ENCODE measurements around the gene IPO13. TPM values are rescaled to one million over a fixed set of nuclear protein-coding genes. Genes with fewer than 3 reads are reported as not detected.

Gene IPO13
- total and polyA plus RNA-seq, 10 of the 15 experiments (the other 5 are each of a cell fraction or from before 2014, with no cell fraction given): 7.1 to 26.6 (median 15.9) TPM

DNA sequence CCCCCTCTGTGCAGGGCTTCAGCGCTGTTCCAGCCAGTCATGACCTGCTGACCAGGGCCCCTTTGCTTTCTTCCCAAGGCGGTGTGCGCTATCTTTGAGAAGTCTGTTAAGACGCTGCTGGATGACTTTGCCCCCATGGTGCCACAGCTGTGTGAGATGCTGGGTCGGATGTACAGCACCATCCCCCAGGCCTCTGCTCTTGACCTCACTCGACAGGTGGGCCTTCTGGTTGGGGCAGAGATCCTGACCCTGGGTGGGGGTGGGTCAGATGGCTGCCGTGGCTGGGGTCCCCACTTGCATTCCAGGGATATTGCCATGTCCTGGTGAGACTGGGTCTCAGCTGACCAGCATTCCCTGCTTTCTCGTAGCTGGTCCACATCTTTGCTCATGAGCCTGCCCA lies 14.0 kb downstream of the IPO13 start:
- Histone ChIP-seq H3K9me3 (replicated peaks; ENCODE audit: control insufficient read depth, insufficient read depth, low read length) (no peaks in the 10 kb centered on the region), H3K27me3 (replicated peaks in 1 of 2; ENCODE audit: control insufficient read depth in 2 of 2, insufficient read depth in 2 of 2, low read length in 1 of 2) (no peaks in the 10 kb centered on the region), H4K20me1 (ENCODE audit: control insufficient read depth, insufficient read depth) (no peaks in the 10 kb centered on the region), H2AFZ (ENCODE audit: control insufficient read depth, low read depth, low read length) (no peak overlapping the region), H3K27ac (ENCODE audit: control insufficient read depth, insufficient read depth) (no peak overlapping the region), H3K4me3 (no peak overlapping the region), H3K4me1 (ENCODE audit: control insufficient read depth, insufficient read depth, low read length) (no peaks in the 10 kb centered on the region), H3K9ac (ENCODE audit: control insufficient read depth, insufficient read depth, low read length) (no peak overlapping the region), H3K79me2 (ENCODE audit: control insufficient read depth, insufficient read depth, low read length) (no peaks in the 10 kb centered on the region), H3K36me3 (ENCODE audit: control insufficient read depth in 2 of 2, insufficient read depth in 2 of 2, low read length in 1 of 2) (peaks cover 0 to 12% of the 10 kb centered on the region in 2 experiments; a peak in 1 of 4 replicates), H3K4me2 (ENCODE audit: control insufficient read depth, insufficient read depth) (no peak overlapping the region)
- ChIA-PET SMC1A (ENCODE audit: uncharacterized antibody, unreplicated experiment) (no interaction called here), RAD21 (ENCODE audit: unreplicated experiment) (no interaction called here), CTCF (no interaction called here), POLR2A (no interaction called here)
- no TSS peak for BruUV-seq (replicated peaks)
- in situ Hi-C loops (cut with MboI): no loop called here
- FAIRE-seq (no peak), DNase-seq (ENCODE audit: low read depth, low spot score) (no peak), ATAC-seq (no peak)
- intact Hi-C loops (cut with micrococcal nuclease; ENCODE audit: unreplicated experiment): no loop called here
- TF ChIP-seq HDAC6 (IDR thresholded peaks at IDR 0.05; ENCODE audit: unreplicated experiment): no peak
- TF ChIP-seq ZNF207 (IDR thresholded peaks at IDR 0.05; ENCODE audit: borderline replicate concordance): no peak
- TF ChIP-seq NKRF (conservative IDR thresholded peaks at IDR 0.05): no peak
- no peak for TF ChIP-seq CHD2 (IDR thresholded peaks at IDR 0.05; ENCODE audit: borderline replicate concordance, low read depth, low read length)
- no peak for TF ChIP-seq YBX1 (IDR thresholded peaks at IDR 0.05)
- TF ChIP-seq RAD51 (IDR thresholded peaks at IDR 0.05): no peak
- no peak for TF ChIP-seq BRCA1 (IDR thresholded peaks at IDR 0.05; ENCODE audit: low read depth, low read length)
- TF ChIP-seq TCF7 (IDR thresholded peaks at IDR 0.05; ENCODE audit: borderline replicate concordance): no peak
- no peak for TF ChIP-seq CREB1 (IDR thresholded peaks at IDR 0.05; ENCODE audit: low read depth)
- no peak for TF ChIP-seq NR2C1 (IDR thresholded peaks at IDR 0.05)
- TF ChIP-seq, protein P1, sequence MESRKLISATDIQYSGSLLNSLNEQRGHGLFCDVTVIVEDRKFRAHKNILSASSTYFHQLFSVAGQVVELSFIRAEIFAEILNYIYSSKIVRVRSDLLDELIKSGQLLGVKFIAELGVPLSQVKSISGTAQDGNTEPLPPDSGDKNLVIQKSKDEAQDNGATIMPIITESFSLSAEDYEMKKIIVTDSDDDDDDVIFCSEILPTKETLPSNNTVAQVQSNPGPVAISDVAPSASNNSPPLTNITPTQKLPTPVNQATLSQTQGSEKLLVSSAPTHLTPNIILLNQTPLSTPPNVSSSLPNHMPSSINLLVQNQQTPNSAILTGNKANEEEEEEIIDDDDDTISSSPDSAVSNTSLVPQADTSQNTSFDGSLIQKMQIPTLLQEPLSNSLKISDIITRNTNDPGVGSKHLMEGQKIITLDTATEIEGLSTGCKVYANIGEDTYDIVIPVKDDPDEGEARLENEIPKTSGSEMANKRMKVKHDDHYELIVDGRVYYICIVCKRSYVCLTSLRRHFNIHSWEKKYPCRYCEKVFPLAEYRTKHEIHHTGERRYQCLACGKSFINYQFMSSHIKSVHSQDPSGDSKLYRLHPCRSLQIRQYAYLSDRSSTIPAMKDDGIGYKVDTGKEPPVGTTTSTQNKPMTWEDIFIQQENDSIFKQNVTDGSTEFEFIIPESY (IDR thresholded peaks at IDR 0.05): no peak
- no peak for TF ChIP-seq ZBED1 (IDR thresholded peaks at IDR 0.05; ENCODE audit: borderline replicate concordance)
- TF ChIP-seq ZNF592 (IDR thresholded peaks at IDR 0.05): no peak
- TF ChIP-seq ZZZ3 (IDR thresholded peaks at IDR 0.05; ENCODE audit: control insufficient read depth, insufficient read length, low read depth): no peak
- 80% methylated on average over 8 of the region's 8 CpGs for WGBS (ENCODE audit: insufficient coverage, insufficient replicate concordance, low lambda C conversion rate, missing lambda C conversion rate)

Measured in GM12878 (cell line).